HepG2 (cell line): ENCODE measurements around the gene SRP14. TPM values are rescaled to one million over a fixed set of nuclear protein-coding genes. Genes with fewer than 3 reads are reported as not detected.

Experiments
- ATAC-seq: fragments of 200-7000 bp; cut with Tn5 transposase; 3 replicates; pipeline ENCODE4 v1.9.1; 2020; ENCODE audit warnings: mild to moderate bottlenecking, moderate library complexity
- BruUV-seq: library from RNA; stranded (reverse); fragments of 400-500 nt; replicated peaks from 2 replicates; lab custom pipeline; 2021; lab: Mats Ljungman, UMichigan
- CTCF ChIA-PET: fragments of 300-600 bp; formaldehyde crosslinking; extraction: SDS; loops from one replicate; lab custom pipeline; 2021; ENCODE audit warnings: low total read pairs, inconsistent platforms, low intra/inter-chr PET ratio; lab: Yijun Ruan, JAX
- POLR2A ChIA-PET: fragments of 350-600 bp; sonication (Branson Sonifier 250); formaldehyde crosslinking; loops from one replicate; lab custom pipeline; 2020; ENCODE audit warnings: antibody characterized with exemption, inconsistent platforms; lab: Yijun Ruan, JAX
- DNase-seq: peaks from one replicate; pipeline ENCODE4 v3.0.0-alpha.2; 2015; ENCODE audit warnings: low spot score
- FAIRE-seq: peaks from 3 replicates; lab custom pipeline; 2011; peaks lifted over from hg19 to GRCh38; lab: Jason Lieb, UNC
- H2AFZ ChIP-seq: one replicate; pipeline ENCODE4 v1.6.1; 2011; ENCODE audit warnings: low read length, inconsistent platforms
- H3K27ac ChIP-seq: fragments of 300-600 bp; 3 replicates; pipeline ENCODE4 v1.8.0; 2011; ENCODE audit warnings: mixed run types, mild to moderate bottlenecking, mixed read lengths, low read length, inconsistent platforms; ENCODE audit not compliant: insufficient read depth; ENCODE audit errors: extremely low read length
- H3K27me3 ChIP-seq, 2 experiments: fragments of 200-600 bp in 1 of 2; 2 replicates in 1 of 2; 3 replicates in 1 of 2; pipeline versions ENCODE4 v1.6.0 to v1.8.0; 2011; ENCODE audit warnings: low read length in 2 of 2, mild to moderate bottlenecking in 2 of 2, moderate library complexity in 2 of 2, inconsistent platforms in 1 of 2; ENCODE audit not compliant: insufficient read depth in 2 of 2, control insufficient read depth in 1 of 2
- H3K36me3 ChIP-seq, 2 experiments: fragments of 200-600 bp in 1 of 2; replicated peaks in 1 of 2; 2 replicates in 1 of 2; 3 replicates in 1 of 2; pipeline versions ENCODE4 v1.5.1 to v1.8.0; 2011; ENCODE audit warnings: low read length in 2 of 2, inconsistent platforms in 1 of 2; ENCODE audit not compliant: insufficient read depth in 2 of 2, control insufficient read depth in 1 of 2
- H3K4me1 ChIP-seq: 2 replicates; pipeline ENCODE4 v1.5.1; 2012; ENCODE audit warnings: low read length, inconsistent platforms; ENCODE audit not compliant: insufficient read depth
- H3K4me2 ChIP-seq: 2 replicates; pipeline ENCODE4 v1.6.0; 2011; ENCODE audit warnings: low read depth, low read length, inconsistent platforms
- H3K4me3 ChIP-seq, 3 experiments: fragments of 200-600 bp in 1 of 3; sonication (generic), shearing (Covaris generic) in 1 of 3; replicated peaks in 1 of 3; 2 replicates each; pipeline ENCODE4 v1.5.1; 2011 to 2016; ENCODE audit warnings: low read length in 3 of 3, inconsistent platforms in 2 of 3, low read depth in 2 of 3, mild to moderate bottlenecking in 2 of 3, control low read depth in 1 of 3, mixed read lengths in 1 of 3; ENCODE audit not compliant: insufficient read depth in 1 of 3
- H3K79me2 ChIP-seq: one replicate; pipeline ENCODE4 v1.6.1; 2011; ENCODE audit warnings: low read length, inconsistent platforms; ENCODE audit not compliant: insufficient read depth
- H3K9ac ChIP-seq: 2 replicates; pipeline ENCODE4 v1.6.0; 2011; ENCODE audit warnings: mild to moderate bottlenecking, low read depth, low read length, inconsistent platforms; ENCODE audit not compliant: insufficient read depth
- H3K9me3 ChIP-seq: 2 replicates; pipeline ENCODE4 v1.5.1; 2012; ENCODE audit warnings: mild to moderate bottlenecking, low read length
- H4K20me1 ChIP-seq: 2 replicates; pipeline ENCODE4 v1.6.0; 2011; ENCODE audit warnings: inconsistent platforms, mild to moderate bottlenecking, low read length, moderate library complexity; ENCODE audit not compliant: insufficient read depth
- FOXJ3 ChIP-seq: sonication (generic); formaldehyde crosslinking; IDR thresholded peaks from 2 replicates; pipeline ENCODE4 v1.4.0; 2020; ENCODE audit warnings: missing genetic modification reagents, mild to moderate bottlenecking, borderline replicate concordance
- JDP2 ChIP-seq: sonication (generic); formaldehyde crosslinking; IDR thresholded peaks from 2 replicates; pipeline ENCODE4 v1.8.1; 2022; ENCODE audit warnings: missing genetic modification reagents, borderline replicate concordance
- KAT7 ChIP-seq: IDR thresholded peaks from 2 replicates; pipeline ENCODE4 v1.6.1; 2018; ENCODE audit warnings: borderline replicate concordance, missing compliant biosample characterization
- NCOR1 ChIP-seq: fragments of 200-600 bp; sonication (generic); IDR thresholded peaks from 2 replicates; pipeline ENCODE4 v1.7.0; 2017; ENCODE audit warnings: antibody characterized with exemption, low read length, borderline replicate concordance
- PHF5A ChIP-seq: IDR thresholded peaks from one replicate; pipeline ENCODE4 v1.6.1; 2018; ENCODE audit warnings: low read depth, missing genetic modification reagents; ENCODE audit not compliant: unreplicated experiment
- RXRA ChIP-seq: sonication (generic); formaldehyde crosslinking; IDR thresholded peaks from 2 replicates; pipeline ENCODE4 v1.5.1; 2020; ENCODE audit warnings: missing genetic modification reagents
- SMAD3 ChIP-seq: sonication (generic); formaldehyde crosslinking; IDR thresholded peaks from 2 replicates; pipeline ENCODE4 v1.4.0; 2020; ENCODE audit warnings: missing genetic modification reagents
- SOX13 ChIP-seq, 3 experiments: fragments of 450-650 bp in 1 of 3; sonication (generic) in 1 of 3; formaldehyde crosslinking in 1 of 3; IDR thresholded peaks in 2 of 3; conservative IDR thresholded peaks in 1 of 3; 2 replicates each; pipeline versions ENCODE4 v1.5.0 to v1.6.1; 2016 to 2020; ENCODE audit warnings: antibody characterized with exemption in 1 of 3, mild to moderate bottlenecking in 1 of 3, missing compliant biosample characterization in 1 of 3, missing genetic modification reagents in 1 of 3, moderate library complexity in 1 of 3
- TARDBP ChIP-seq: sonication (generic); formaldehyde crosslinking; IDR thresholded peaks from 2 replicates; pipeline ENCODE4 v1.8.0; 2022; ENCODE audit warnings: mild to moderate bottlenecking, missing genetic modification reagents
- TBX3 ChIP-seq: fragments of 450-650 bp; IDR thresholded peaks from 2 replicates; pipeline ENCODE4 v1.6.1; 2017; ENCODE audit warnings: antibody characterized with exemption, mild to moderate bottlenecking, inconsistent platforms, borderline replicate concordance
- ZMYM4 ChIP-seq: sonication (generic); formaldehyde crosslinking; IDR thresholded peaks from 2 replicates; pipeline ENCODE4 v1.8.1; 2023; ENCODE audit warnings: mild to moderate bottlenecking, missing genetic modification reagents
- ZNF124 ChIP-seq: sonication (generic); formaldehyde crosslinking; IDR thresholded peaks from 2 replicates; pipeline ENCODE4 v1.4.0; 2020; ENCODE audit warnings: missing genetic modification reagents
- ZNF556 ChIP-seq: sonication (generic); formaldehyde crosslinking; IDR thresholded peaks from 2 replicates; pipeline ENCODE4 v1.4.0; 2020; ENCODE audit warnings: mild to moderate bottlenecking, missing genetic modification reagents, borderline replicate concordance
- ZNF782 ChIP-seq: sonication (generic); formaldehyde crosslinking; IDR thresholded peaks from 2 replicates; pipeline ENCODE4 v1.4.0; 2020; ENCODE audit warnings: missing genetic modification reagents, mild to moderate bottlenecking, borderline replicate concordance
- ZSCAN9 ChIP-seq: IDR thresholded peaks from 2 replicates; pipeline ENCODE4 v1.6.1; 2016; ENCODE audit warnings: borderline replicate concordance
- WGBS: methylation state at CpG from one replicate; pipeline ENCODE4 v1.1.6; 2017; ENCODE audit warnings: low lambda C conversion rate; 5-methylcytosine and 5-hydroxymethylcytosine counted together
- in situ Hi-C: cut with HindIII; loops from 2 replicates; pipeline ENCODE4 v1.10.0; 2017; ENCODE audit warnings: low pct_unique_long_range_greater_than_20kb; ENCODE audit not compliant: extremely low pct_ligation_motif_present
- intact Hi-C: fragments of 100-400 bp; cut with micrococcal nuclease; formaldehyde crosslinking; loops from one replicate; pipeline ENCODE4 v1.10.0; 2022; ENCODE audit not compliant: unreplicated experiment
- polyA plus RNA-seq, 8 experiments: library from polyadenylated mRNA; depleted of rRNA in 3 of 8; stranded (reverse) in 7 of 8; unstranded in 1 of 8; fragments of >200 nt; fragmentation: Illumina TruSeq in 4 of 8; extraction: Trizol in 4 of 8; gene quantifications; 2 replicates each; pipeline versions ENCODE4 v1.2.1 to v1.2.3, GENCODE V29; 2011 to 2016; ENCODE audit warnings: low read depth in 4 of 8, missing spikeins in 1 of 8, mixed read lengths in 1 of 8; ENCODE audit not compliant: insufficient read depth in 1 of 8
- total RNA-seq, 5 experiments: library from RNA; depleted of rRNA; stranded (reverse); fragments of >200 nt; fragmentation: Illumina TruSeq; extraction: Trizol; gene quantifications; 2 replicates each; pipeline ENCODE4 v1.2.3, GENCODE V29; 2016; ENCODE audit warnings: low read depth in 1 of 5
- TF ChIP-seq, protein P1 (sequence below): sonication (generic); formaldehyde crosslinking; IDR thresholded peaks from 2 replicates; pipeline ENCODE4 v1.9.0; 2021; ENCODE audit warnings: missing genetic modification reagents, mild to moderate bottlenecking, borderline replicate concordance
- TF ChIP-seq, protein P2 (sequence below): sonication (generic); formaldehyde crosslinking; IDR thresholded peaks from 2 replicates; pipeline ENCODE4 v1.4.0; 2020; ENCODE audit warnings: missing genetic modification reagents
- TF ChIP-seq, protein P3 (sequence below): sonication (generic); formaldehyde crosslinking; IDR thresholded peaks from 2 replicates; pipeline ENCODE4 v1.8.0; 2022; ENCODE audit warnings: missing genetic modification reagents, mild to moderate bottlenecking, borderline replicate concordance

Gene SRP14
- total and polyA plus RNA-seq, 2 of the 13 experiments (the other 11 are each of a cell fraction or from before 2014, with no cell fraction given): 208 to 356 TPM

DNA sequence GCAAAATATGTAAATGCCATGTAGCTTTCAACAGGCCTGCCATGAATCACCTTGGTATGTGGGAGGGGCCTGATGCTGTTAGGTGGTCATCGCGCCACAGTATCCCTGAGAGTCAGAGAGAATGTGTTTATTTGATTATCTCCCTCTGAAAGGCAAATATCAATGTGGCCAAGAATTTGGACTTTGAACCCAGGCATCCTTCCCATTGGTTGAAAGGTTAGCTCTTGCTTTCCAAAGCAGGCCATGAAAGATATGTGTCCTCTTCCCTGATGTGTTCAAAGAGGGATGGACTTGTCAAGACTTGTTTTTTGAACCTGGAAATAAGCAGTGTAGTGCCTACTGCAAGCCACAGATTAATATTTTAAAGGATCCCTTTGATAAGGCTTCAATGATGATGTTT is 36.7 kb downstream of the SRP14 start:
- Histone ChIP-seq H3K36me3 (peaks cover 3 to 20% of the 10 kb centered on the region in 2 experiments; a peak in 4 of 5 replicates), H3K4me1 (peaks cover 57% of the 10 kb centered on the region), H3K27ac (peak overlapping the region; percentile 89), H3K27me3 (no peaks in the 10 kb centered on the region), H3K4me2 (peak overlapping the region; percentile 84), H3K9me3 (no peaks in the 10 kb centered on the region), H3K4me3 (peak overlapping the region; percentile 52 to 63 (median 57); a peak in 5 of 6 replicates), H3K9ac (peak overlapping the region; percentile 73), H3K79me2 (peaks cover 30% of the 10 kb centered on the region), H4K20me1 (no peaks in the 10 kb centered on the region), H2AFZ (no peak overlapping the region)
- FAIRE-seq: peak; percentile 99
- in situ Hi-C loops: no loop called here
- CTCF ChIA-PET: no interaction called here
- peak; percentile 99 for ATAC-seq
- no TSS peak for BruUV-seq
- WGBS: 3% methylated on average over 2 of the region's 2 CpGs
- POLR2A ChIA-PET: interaction anchor here (0.7 to 3.3 kb wide), 24 partner anchors 9 to 874 kb away, joined by 3 to 27 read pairs (median 6); partner anchors contain the start of genes BMF, EIF2AK4, FSIP1 and INAFM2
- intact Hi-C loops: loop anchor here (5.0 kb wide), 2 partner anchors 35 to 70 kb away; partner anchors contain the start of genes EIF2AK4 and SRP14
- DNase-seq: peak; percentile 99
- TF ChIP-seq RXRA: peak; percentile 43; the same call in 1 of the 2 replicates
- peak; percentile 80 for TF ChIP-seq ZMYM4 (CRISPR knock-in tag)
- peak; percentile 38; the same call in 1 of the 2 replicates for TF ChIP-seq TARDBP (CRISPR knock-in tag)
- TF ChIP-seq NCOR1: peak; percentile 87
- no peak for TF ChIP-seq ZNF124 (CRISPR knock-in tag)
- TF ChIP-seq KAT7 (CRISPR knock-in tag): peak; percentile 60; the same call in 1 of the 2 replicates
- TF ChIP-seq, protein P1, sequence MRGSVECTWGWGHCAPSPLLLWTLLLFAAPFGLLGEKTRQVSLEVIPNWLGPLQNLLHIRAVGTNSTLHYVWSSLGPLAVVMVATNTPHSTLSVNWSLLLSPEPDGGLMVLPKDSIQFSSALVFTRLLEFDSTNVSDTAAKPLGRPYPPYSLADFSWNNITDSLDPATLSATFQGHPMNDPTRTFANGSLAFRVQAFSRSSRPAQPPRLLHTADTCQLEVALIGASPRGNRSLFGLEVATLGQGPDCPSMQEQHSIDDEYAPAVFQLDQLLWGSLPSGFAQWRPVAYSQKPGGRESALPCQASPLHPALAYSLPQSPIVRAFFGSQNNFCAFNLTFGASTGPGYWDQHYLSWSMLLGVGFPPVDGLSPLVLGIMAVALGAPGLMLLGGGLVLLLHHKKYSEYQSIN (CRISPR knock-in tag): no peak
- peak; percentile 48 for TF ChIP-seq PHF5A (CRISPR knock-in tag)
- peak; percentile 64; the same call in 1 of the 2 replicates for TF ChIP-seq SMAD3 (CRISPR knock-in tag)
- peak; percentile 76; the same call in 1 of the 2 replicates for TF ChIP-seq FOXJ3 (CRISPR knock-in tag)
- peak; percentile 78; the same call in 1 of the 2 replicates for TF ChIP-seq TBX3
- TF ChIP-seq ZNF556 (CRISPR knock-in tag): peak; percentile 45; the same call in 1 of the 2 replicates
- no peak for TF ChIP-seq JDP2 (CRISPR knock-in tag)
- TF ChIP-seq SOX13 (IDR thresholded peaks at IDR 0.05): no peak
- peak in 1 of 2 experiments; percentile 80; a peak in 2 of 4 replicates for TF ChIP-seq SOX13 (CRISPR knock-in tag; conservative IDR thresholded peaks at IDR 0.05 in 1 of 2, IDR thresholded peaks at IDR 0.05 in 1 of 2)
- 0 out of 2 replicates have a peak, but pooled peaks have one; percentile 33 for TF ChIP-seq ZSCAN9
- TF ChIP-seq, protein P2, sequence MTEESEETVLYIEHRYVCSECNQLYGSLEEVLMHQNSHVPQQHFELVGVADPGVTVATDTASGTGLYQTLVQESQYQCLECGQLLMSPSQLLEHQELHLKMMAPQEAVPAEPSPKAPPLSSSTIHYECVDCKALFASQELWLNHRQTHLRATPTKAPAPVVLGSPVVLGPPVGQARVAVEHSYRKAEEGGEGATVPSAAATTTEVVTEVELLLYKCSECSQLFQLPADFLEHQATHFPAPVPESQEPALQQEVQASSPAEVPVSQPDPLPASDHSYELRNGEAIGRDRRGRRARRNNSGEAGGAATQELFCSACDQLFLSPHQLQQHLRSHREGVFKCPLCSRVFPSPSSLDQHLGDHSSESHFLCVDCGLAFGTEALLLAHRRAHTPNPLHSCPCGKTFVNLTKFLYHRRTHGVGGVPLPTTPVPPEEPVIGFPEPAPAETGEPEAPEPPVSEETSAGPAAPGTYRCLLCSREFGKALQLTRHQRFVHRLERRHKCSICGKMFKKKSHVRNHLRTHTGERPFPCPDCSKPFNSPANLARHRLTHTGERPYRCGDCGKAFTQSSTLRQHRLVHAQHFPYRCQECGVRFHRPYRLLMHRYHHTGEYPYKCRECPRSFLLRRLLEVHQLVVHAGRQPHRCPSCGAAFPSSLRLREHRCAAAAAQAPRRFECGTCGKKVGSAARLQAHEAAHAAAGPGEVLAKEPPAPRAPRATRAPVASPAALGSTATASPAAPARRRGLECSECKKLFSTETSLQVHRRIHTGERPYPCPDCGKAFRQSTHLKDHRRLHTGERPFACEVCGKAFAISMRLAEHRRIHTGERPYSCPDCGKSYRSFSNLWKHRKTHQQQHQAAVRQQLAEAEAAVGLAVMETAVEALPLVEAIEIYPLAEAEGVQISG (CRISPR knock-in tag): peak; percentile 49; the same call in 1 of the 2 replicates
- no peak for TF ChIP-seq ZNF782 (CRISPR knock-in tag)
- TF ChIP-seq, protein P3, sequence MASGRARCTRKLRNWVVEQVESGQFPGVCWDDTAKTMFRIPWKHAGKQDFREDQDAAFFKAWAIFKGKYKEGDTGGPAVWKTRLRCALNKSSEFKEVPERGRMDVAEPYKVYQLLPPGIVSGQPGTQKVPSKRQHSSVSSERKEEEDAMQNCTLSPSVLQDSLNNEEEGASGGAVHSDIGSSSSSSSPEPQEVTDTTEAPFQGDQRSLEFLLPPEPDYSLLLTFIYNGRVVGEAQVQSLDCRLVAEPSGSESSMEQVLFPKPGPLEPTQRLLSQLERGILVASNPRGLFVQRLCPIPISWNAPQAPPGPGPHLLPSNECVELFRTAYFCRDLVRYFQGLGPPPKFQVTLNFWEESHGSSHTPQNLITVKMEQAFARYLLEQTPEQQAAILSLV (CRISPR knock-in tag): no peak
